HG03575 (cell line): ENCODE measurements around the gene DHRS13.
"Not testable (repeated sequence)": the region's sequence is repeated elsewhere in the genome, so short reads cannot be mapped to it uniquely, and the experiment has no call there.

Experiments used
- ATAC-seq: cut with Tn5 transposase; IDR thresholded peaks from one replicate; pipeline ENCODE4 v1.9.1; 2021; ENCODE audit not compliant: unreplicated experiment, insufficient number of reproducible peaks, low FRiP score; ENCODE audit errors: extremely low read depth

The DHRS13 gene

GRCh38 chr17:28907709-28908475, 5.0 kb upstream of the DHRS13 start:
- no peak for ATAC-seq

DNA sequence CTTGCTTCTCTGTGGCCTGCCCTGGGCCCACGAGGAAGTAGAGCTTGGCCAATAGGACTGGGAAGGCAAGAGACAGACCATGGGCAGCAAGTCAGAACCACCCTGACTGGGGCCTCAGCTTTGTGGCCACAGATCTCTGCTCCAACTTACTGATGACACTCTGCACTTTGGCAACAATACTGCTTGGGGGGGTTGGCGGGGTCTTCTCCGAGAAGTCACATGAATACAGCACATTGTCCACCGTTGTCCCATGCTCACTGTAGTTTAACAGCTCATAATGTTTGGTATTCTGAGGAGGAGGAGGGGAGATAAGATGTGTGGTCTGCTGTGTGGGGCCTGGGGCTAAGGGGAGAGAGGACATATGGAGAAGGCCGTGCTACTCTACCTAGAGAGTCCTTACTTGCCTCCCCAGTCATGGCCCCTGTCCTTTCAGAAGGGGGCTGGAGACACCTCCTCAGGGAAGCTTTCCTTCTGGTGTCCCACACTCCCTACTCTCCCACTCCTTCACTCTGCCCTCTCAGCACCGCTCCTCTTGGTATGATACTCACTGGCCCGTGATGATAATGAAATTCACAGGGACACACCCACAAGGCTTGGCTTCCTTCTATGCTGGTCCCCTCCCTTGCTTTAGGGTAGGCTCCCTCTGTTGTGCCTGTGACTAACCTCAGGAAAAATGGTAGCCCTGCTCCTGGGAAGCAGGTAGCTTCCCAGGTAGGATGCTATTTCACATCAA, 4.0 kb upstream of the DHRS13 start:
- no peak for ATAC-seq

GRCh38 chr17:28906276-28906675, 3.4 kb upstream of the DHRS13 start:
- ATAC-seq, result no peak

DNA sequence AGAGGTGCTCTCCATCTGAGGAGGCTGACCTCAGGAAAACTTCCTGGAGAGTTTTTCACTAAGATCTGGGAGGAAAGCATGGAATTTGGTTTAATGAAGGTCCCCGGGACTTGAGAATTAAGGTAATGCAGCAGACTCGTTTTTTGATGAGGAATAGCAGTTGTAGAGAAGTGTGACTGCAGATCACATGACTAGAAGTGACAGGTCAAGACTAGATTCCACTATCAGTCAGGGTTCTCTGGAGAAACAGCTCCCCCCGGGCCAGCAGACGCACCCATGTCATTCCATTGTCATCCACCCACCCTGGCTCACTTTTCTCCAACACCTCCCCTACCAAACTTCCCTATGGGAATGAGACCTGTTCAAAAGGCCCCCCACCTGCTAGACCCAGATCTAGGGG, 1.9 kb upstream of the DHRS13 start:
- ATAC-seq, result no peak

GRCh38 chr17:28903546-28903841, 615 bp upstream of the DHRS13 start:
- not testable (repeated sequence) for ATAC-seq

- no peak for ATAC-seq
Observed at GRCh38 chr17:28901866-28902818, 737 bp downstream of the DHRS13 start.

DNA sequence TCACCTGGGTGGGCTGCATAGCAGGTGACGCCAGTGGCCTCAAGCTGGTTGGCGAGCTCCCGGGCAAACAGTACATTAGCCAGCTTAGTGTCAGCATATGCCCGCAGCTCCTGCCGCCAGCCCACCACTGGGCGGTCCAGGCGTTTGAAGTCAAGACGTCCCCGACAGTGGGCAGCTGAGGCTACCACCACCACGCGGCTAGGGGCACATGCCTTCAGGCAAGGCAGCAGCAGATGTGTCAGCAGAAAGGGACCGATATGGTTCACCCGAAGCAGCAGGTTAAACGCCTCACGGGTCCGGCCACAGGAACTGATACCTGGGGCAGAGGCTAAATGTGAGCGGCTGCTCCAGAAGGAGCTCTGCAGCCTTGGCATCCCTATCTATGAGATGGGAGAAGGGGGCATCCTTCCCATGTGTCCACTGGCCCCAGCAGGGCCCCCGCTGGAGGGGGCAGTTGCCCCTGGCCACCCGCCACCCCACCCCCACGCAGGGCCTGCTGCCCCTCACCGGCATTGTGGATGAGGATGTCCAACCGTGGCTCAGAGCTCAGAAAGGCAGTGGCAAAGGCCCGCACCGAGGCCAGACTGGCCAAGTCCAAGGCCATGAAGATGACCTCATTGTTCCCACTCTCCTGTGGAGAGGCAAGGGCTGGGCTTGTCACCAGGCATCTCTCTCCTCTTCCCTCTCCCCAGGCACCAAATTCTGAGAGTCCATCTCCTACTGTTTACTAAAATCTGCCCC, 1.7 kb downstream of the DHRS13 start:
- no peak for ATAC-seq

- no peak for ATAC-seq
Observed at GRCh38 chr17:28899212-28899815, 3.6 kb downstream of the DHRS13 start.

DNA sequence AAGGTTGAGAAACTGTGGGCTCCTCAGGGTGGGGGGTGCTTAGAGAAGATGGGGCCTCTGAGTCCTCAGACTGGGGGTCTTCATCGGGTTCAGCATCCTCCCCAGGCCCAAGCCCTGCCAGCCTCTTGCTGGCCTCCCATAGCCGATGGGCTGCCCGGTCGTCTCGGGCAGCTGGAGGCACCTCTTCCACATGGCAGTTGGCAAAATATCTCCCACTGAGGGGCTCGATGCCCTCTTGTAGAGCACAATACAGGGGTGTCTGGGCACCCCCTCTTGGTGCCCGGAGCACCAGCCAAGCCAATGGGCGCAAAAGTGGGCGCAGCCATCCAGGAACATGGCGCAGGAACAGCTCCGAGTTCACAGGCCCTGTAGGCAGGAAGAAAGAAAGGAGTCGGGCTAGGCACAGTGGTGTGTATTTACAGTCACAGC, 4.3 kb downstream of the DHRS13 start:
- ATAC-seq, result no peak

DNA sequence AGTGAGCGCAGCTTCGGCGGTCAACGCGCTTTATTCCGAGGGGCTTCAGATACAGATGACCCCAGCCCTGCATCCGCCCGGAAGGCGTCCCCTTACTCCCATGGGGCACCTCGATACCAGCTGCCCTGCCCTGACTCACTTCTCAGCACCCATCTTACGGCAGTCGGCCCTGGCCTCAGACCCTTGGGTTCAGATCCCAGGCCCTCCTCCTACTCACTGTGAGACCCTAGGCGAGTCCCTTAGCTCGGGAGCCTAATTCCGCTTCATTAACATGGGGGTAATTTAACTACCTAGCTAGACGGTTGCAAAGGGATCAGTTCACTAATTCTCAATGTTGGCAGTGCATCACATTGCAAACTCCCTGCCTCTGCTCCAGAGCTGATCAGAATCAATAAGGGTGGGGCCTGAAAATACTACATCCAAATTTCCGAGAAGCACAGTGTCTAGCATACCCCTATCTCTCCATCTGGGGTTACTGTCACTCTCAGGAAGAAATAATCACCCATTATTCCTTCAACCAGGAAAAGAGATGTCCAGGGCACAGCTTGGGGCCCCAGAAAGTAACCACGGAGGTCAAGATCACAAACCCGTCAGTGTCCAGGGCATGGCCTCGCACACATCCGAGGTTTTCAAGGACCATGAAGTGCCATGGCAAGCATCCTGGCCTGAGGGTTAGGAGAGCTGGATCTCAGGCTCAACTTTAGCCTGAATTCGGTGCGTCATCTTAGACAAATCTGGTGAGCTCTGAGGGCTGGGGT, 4.9 kb downstream of the DHRS13 start:
- ATAC-seq, result no peak

GRCh38 chr17:28896884-28897768, 5.8 kb downstream of the DHRS13 start, which contains the start of gene FLOT2:
Gene FLOT2, minus strand, starts transcription at chr17:28897733. Its CDS starts 159 bp downstream, at chr17:28897574.
- ATAC-seq, result no peak

DNA sequence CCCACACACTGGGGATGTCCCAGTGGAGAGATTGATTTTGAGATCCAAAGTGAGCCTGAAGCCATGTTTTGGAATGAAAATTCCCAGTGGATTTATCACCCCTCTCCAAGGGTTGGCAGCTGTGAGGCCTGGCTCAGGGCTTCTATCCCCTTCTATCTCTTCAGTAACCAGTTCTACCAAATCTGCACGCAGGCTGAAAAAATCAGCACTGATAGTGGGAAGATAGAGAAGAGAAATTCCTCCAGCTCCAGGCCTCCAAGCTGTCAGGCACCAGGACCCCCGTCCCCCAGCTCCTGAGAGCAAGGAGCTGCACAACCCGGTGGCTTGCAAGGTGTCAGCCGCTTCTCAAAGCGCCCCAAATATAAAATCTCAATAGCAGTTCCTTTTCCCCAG, 6.4 kb downstream of the DHRS13 start:
- no peak for ATAC-seq

GRCh38 chr17:28895794-28896447, 7.0 kb downstream of the DHRS13 start:
- no peak for ATAC-seq

DNA sequence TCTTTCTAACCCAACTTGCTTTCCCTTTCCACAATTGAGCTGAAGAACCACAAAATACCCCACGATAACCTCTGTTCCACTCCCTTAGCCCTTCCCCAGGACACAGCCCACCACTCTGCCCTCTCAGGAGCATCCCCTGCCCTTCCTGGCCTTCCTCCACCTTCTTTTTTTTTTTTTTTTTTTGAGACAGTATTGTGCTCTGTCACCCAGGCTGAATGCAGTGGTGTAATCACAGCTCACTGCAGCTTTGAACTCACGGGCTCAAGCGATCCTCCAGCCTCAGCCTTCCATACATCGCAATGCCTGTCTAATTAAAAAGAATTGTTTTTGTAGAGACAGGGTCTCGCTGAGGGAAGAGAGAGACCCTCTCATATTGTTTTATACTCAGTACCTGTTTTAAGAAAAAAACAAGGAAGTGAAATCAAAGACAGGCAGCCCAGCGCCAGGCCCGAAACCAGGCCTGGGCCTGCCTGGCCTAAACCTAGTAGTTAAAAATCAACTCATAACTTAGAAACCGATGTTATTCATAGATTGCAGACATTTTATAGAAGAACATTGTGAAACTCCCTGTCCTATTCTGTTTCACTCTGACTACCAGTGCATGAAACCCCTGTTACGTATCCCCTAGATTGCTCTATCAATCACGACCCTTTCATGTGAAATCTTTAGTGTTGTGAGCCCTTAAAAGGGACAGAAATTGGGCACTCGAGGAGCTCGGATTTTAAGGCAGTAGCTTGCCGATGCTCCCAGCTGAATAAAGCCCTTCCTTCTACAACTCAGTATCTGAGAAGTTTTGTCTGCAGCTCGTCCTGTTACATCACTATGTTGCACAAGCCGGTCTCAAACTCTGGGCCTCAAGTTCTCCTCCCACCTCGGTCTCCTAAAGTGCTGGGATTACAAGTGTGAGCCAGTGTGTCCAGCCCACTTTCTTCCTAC, 9.4 kb downstream of the DHRS13 start:
- ATAC-seq, result not testable (repeated sequence)

DNA sequence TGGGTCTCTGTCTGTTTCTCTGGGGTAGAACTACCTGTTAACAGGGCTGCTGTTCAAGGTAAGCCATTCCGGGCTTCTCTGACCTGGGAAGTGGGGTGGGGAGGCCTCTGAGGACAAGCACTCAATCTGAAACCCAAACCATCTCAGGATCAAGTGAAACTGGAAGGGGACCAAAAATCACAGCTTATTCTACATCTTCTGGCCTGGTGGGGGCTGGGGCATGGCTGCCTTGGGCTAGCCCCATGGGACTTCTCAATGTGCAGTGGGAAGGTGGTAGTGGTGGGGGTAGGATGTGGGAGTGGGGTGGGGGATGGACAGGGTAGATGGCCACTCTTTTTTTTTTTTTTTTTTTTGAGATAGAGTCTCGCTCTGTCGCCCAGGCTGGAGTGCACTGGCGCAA, 10.9 kb downstream of the DHRS13 start:
- no peak for ATAC-seq
